ENCODE measurements around the gene ADGRV1.
"Not testable (repeated sequence)": the region's sequence is repeated elsewhere in the genome, so short reads cannot be mapped to it uniquely, and the experiment has no call there.

Gene ADGRV1

GRCh38 chr5:90911169-90911568 is 352.6 kb downstream of the ADGRV1 start:
- DNase-seq = no peak

- DNase-seq = no peak
Measured at GRCh38 chr5:90912476-90912875, 353.9 kb downstream of the ADGRV1 start.

- DNase-seq = no peak
Measured at GRCh38 chr5:90915393-90915792, 356.8 kb downstream of the ADGRV1 start.

- DNase-seq = no peak
Measured at GRCh38 chr5:90916947-90917800, 358.6 kb downstream of the ADGRV1 start.

GRCh38 chr5:90917928-90918668 is 359.5 kb downstream of the ADGRV1 start:
- DNase-seq = no peak

- DNase-seq = no peak
Measured at GRCh38 chr5:90921418-90921973, 362.9 kb downstream of the ADGRV1 start.

GRCh38 chr5:90924222-90924621 is 365.6 kb downstream of the ADGRV1 start:
- DNase-seq = not testable (repeated sequence)

GRCh38 chr5:90929013-90929839 is 370.6 kb downstream of the ADGRV1 start:
- DNase-seq = not testable (repeated sequence)

- DNase-seq = no peak
Measured at GRCh38 chr5:90930062-90930461, 371.5 kb downstream of the ADGRV1 start.

- no peak for DNase-seq
Measured at GRCh38 chr5:90930756-90931431, 372.3 kb downstream of the ADGRV1 start.

GRCh38 chr5:90932052-90932699 is 373.6 kb downstream of the ADGRV1 start:
- peak; percentile 58 to 67 for DNase-seq

- DNase-seq = no peak
Measured at GRCh38 chr5:90933298-90933697, 374.7 kb downstream of the ADGRV1 start.

- DNase-seq = no peak
Measured at GRCh38 chr5:90934091-90934719, 375.6 kb downstream of the ADGRV1 start.

GRCh38 chr5:90934738-90935137 is 376.1 kb downstream of the ADGRV1 start:
- DNase-seq = no peak

- DNase-seq = no peak
Measured at GRCh38 chr5:90939211-90939610, 380.6 kb downstream of the ADGRV1 start.

- DNase-seq = no peak
Measured at GRCh38 chr5:90940227-90940995, 381.8 kb downstream of the ADGRV1 start.

- DNase-seq = no peak
Measured at GRCh38 chr5:90941002-90941720, 382.6 kb downstream of the ADGRV1 start.

- DNase-seq = no peak
Measured at GRCh38 chr5:90944116-90944515, 385.5 kb downstream of the ADGRV1 start.

- DNase-seq = no peak
Measured at GRCh38 chr5:90947667-90948066, 389.1 kb downstream of the ADGRV1 start.
